GM10248 (cell line): ENCODE results near the gene OR5V1.

ENCODE experiments used
- CTCF ChIA-PET: fragments of 300-600 bp; sonication (Branson Sonifier 250); formaldehyde crosslinking; extraction: SDS; loops from one replicate; lab custom pipeline; 2021; ENCODE audit warnings: antibody characterized with exemption; lab: Yijun Ruan, JAX
- POLR2A ChIA-PET: fragments of 350-650 bp; sonication (Branson Sonifier 250); formaldehyde crosslinking; extraction: SDS; loops from one replicate; lab custom pipeline; 2020; ENCODE audit warnings: antibody characterized with exemption; lab: Yijun Ruan, JAX
- DNase-seq: peaks from one replicate; pipeline ENCODE4 v3.0.0; 2012; ENCODE audit errors: extremely low spot score
- CTCF ChIP-seq: IDR thresholded peaks from 2 replicates; pipeline ENCODE4 v1.5.1; 2012; ENCODE audit warnings: mild to moderate bottlenecking, low read depth; ENCODE audit errors: extremely low read depth, missing control alignments, control extremely low read depth

Gene OR5V1

GRCh38 chr6:29368765-29369164 is at the start of gene OR5V1:
Gene OR5V1, minus strand, starts transcription at chr6:29368865. Its CDS starts 12,670 bp downstream, at chr6:29356195.
- POLR2A ChIA-PET, result no interaction called here
- TF ChIP-seq CTCF, result no peak
- no peak for DNase-seq
- CTCF ChIA-PET, result no interaction called here

GRCh38 chr6:29414588-29414987 is 45.9 kb upstream of the OR5V1 start, which contains the start of gene OR12D1:
Gene OR12D1, plus strand, starts transcription at chr6:29414928.
- POLR2A ChIA-PET, result no interaction called here
- DNase-seq, result no peak

DNA sequence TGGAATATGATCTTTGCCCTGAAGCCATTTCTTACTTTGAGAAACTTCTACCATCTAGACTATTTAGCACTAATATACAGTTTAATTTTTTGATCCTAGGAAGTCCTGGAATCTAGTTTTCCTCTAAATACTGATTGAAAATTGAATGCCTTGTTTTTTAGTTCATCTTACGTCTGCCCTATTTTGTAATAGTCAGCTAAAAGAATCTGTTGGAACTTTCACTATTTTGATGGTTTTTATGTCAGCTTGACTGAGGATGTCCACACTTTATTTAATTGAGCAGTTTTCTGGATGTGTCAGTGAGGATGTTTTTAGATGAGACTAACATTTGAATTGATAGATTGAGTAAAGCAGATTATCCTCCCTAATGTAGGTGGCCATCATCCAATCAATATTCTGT is 35.1 kb upstream of the OR5V1 start:
- TF ChIP-seq CTCF, result no peak
- DNase-seq, result no peak
- CTCF ChIA-PET, result no interaction called here
- POLR2A ChIA-PET, result no interaction called here

More at GRCh38 chr6:29414588-29414987, 45.9 kb upstream of the OR5V1 start, which contains the start of gene OR12D1:
- CTCF ChIA-PET, result interaction anchor here (1.0 kb wide), 1 partner anchor 15 kb away, joined by 3 read pairs; no protein-coding TSS in a partner anchor
- TF ChIP-seq CTCF, result no peak

DNA sequence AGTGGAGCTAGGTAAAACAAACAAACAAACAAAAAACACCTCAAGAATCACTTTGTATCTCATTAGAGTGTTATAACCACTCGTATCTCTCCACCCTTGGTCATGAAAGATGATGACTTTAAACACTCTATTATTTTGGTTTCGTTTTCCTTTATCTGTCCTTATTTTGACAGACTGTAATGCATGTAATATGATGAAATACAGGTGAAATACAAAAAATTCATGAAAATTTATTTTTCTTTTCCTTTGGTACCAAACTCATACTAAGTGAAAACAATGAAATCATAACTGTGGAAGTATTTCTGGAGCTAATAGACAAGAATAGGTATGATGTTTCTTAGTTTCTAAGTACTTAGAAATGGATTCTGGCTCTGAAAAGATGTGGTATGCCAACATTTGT is 30.9 kb upstream of the OR5V1 start:
- TF ChIP-seq CTCF, result no peak
- ChIA-PET CTCF (interaction anchor here (1.1 kb wide), 1 partner anchor 10 kb away, joined by 3 read pairs; no protein-coding TSS in a partner anchor), POLR2A (no interaction called here)
- no peak for DNase-seq

GRCh38 chr6:29395331-29395730 is 26.7 kb upstream of the OR5V1 start, which contains the start of gene OR12D2:
Gene OR12D2, plus strand, starts transcription at chr6:29395631. Its CDS starts 1,069 bp downstream, at chr6:29396700.
- POLR2A ChIA-PET, result no interaction called here

GRCh38 chr6:29388533-29388932 is 19.9 kb upstream of the OR5V1 start:
- no peak for DNase-seq
- POLR2A ChIA-PET, result no interaction called here
- TF ChIP-seq CTCF, result no peak
- CTCF ChIA-PET, result no interaction called here

More at GRCh38 chr6:29395331-29395730, 26.7 kb upstream of the OR5V1 start, which contains the start of gene OR12D2:
- no peak for TF ChIP-seq CTCF
- DNase-seq, result no peak
- CTCF ChIA-PET, result no interaction called here
